GM19099 (cell line): Measurements from ENCODE around the gene NDUFAF5.

ENCODE experiments used
- POLR2A ChIP-seq: IDR thresholded peaks from 3 replicates; pipeline ENCODE4 v1.6.1; 2011; ENCODE audit warnings: low read depth; ENCODE audit not compliant: insufficient read length; ENCODE audit errors: extremely low read depth

NDUFAF5 gene

GRCh38 chr20:13765868-13766416 lies 18.9 kb upstream of the NDUFAF5 start:
- TF ChIP-seq POLR2A = no peak

DNA sequence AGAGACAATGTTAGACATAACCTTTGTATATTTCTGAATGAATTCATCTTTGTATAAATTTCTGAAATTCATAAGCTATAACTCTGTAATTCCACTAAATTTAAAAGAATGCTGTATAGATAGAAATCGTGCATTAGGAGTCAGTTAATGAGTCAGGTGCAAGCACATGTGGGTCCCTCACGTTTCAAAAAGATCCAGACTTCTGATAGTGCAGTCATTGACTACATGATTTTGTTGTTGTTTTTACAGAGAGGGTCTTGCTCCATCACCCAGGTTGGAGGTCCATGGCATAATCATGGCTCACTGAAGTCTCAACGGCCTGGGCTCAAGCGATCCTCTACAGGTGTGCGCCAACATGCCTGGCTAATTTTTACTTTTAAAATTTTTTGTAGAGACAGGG lies 14.7 kb upstream of the NDUFAF5 start:
- TF ChIP-seq POLR2A = no peak

DNA sequence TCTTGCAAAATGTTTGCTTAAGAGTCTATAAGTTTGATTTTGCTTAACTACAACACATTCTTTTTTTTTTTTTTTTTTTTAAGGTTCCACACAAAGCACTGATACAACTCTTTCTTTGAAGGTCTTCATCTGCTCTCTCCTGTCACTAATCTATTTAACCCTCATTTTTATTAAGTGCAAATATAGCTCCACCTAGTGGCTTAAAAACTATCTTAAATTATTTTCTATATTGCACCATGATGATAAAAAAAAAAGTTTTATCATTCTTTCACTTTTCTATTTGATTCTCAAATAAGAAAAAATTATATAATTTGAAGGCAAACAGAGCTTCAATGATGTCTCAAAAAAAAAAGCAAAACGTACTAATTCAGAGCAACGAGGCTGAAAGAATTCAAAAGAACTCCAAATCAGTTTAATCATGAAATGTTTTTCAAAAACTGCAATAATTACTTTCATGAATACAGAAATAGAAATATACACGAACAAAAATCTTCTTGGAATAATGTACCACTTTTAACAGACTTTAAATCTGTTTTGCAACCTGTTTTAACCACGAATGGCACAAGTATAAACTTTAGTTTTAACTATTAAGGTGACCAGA lies 12.9 kb upstream of the NDUFAF5 start:
- no peak for TF ChIP-seq POLR2A

DNA sequence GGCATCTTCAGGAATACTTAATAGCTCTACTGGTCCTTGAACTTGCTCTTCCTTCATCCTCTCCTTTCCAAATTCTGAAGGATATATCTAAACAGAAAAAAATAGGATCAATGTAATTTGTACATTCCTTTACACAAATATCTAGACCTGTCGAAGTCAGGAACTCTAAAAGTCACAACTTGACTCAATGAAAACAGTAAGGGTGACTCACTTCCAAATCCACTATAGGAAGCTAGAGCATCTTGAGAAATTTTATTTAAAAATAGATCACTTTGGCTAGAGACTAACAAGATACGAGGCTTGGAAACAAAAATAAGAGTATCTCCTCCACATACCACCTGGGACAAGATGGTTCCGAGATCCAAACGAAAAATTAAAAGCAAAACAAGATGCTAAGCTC lies 12.3 kb upstream of the NDUFAF5 start:
- no peak for TF ChIP-seq POLR2A

GRCh38 chr20:13775867-13776266 lies 9.0 kb upstream of the NDUFAF5 start:
- no peak for TF ChIP-seq POLR2A

DNA sequence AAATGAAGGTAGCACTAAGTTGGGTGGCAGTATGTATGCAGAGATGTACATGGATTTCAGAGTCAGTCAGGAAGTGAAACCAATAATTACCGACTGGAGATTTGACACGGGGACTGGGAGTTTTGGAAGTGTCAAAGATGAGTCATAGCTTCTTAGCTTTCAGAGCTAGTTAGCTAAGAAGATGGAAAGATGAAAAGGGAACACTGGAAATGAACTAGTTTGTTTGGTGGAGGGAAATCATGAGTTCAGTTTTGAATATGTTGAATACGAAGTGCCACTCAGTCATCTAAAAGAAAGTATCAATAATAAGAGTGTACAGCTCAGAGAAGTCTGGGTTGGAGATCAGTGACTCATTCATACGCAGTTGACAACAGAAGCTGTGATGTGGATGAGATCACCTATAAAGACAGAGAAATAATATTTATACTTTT lies 7.6 kb upstream of the NDUFAF5 start:
- no peak for TF ChIP-seq POLR2A

DNA sequence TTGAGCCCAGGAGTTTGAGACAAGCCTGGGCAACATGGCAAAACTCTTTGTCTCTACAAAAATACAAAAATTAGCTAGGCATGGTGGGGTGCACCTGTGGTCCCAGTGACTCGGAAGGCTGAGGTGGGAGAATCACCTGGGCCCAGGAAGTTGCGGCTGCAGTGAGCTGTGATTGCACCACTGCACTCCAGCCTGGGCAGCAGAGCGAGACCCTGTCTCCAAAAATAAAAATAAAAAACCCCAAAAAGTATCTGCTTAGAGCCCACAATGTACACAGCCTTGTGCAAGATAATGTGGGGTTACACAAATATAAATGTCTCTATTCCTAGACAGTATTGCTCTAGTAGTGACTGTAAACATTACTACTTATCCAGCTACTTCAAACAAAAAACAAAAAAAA lies 6.0 kb upstream of the NDUFAF5 start:
- TF ChIP-seq POLR2A = no peak

- no peak for TF ChIP-seq POLR2A
These were observed 1.3 kb upstream of the NDUFAF5 start for GRCh38 chr20:13783528-13783927.

GRCh38 chr20:13784271-13784892 lies 446 bp upstream of the NDUFAF5 start:
- TF ChIP-seq POLR2A = no peak

- no peak for TF ChIP-seq POLR2A
These were observed 1.5 kb downstream of the NDUFAF5 start for GRCh38 chr20:13786143-13786828.

DNA sequence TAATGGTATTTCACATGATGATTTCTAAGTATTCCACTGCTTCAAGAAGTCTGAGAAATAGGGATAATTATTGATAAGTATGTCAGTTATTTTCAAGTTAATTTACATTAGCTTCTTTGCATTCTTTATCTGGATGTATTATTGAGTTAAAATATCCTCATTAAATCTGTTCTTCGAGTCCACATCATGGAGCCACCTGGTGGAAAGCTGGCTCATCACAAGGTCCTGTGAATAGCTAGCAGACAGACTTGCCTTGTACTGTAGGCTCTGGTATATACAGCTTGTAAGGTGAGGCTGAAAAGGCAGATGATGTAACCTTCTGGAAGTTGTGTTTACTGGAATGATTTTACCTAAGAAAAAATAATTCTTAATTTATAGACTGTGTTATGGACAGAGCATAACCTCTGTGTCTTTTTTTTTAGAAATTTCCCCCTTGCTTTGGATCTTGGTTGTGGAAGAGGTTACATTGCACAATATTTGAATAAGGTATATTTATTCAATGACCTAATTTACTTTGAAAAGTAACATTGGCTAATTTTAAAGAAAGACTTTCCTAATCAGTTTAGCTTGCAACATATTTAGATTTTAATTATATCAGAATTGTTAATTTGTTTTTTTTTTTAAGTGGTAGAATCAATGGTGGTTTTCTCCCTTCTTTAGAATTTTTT lies 3.5 kb downstream of the NDUFAF5 start:
- TF ChIP-seq POLR2A = no peak

GRCh38 chr20:13790708-13791107 lies 5.9 kb downstream of the NDUFAF5 start:
- no peak for TF ChIP-seq POLR2A

- no peak for TF ChIP-seq POLR2A
These were observed 7.0 kb downstream of the NDUFAF5 start for GRCh38 chr20:13791540-13792459.

GRCh38 chr20:13793001-13793400 lies 8.2 kb downstream of the NDUFAF5 start:
- TF ChIP-seq POLR2A = no peak
